Panc1 (cell line): ENCODE results near the gene USP11. TPM values are rescaled to one million over a fixed set of nuclear protein-coding genes. Genes with fewer than 3 reads are reported as not detected.

ENCODE experiments used
- ATAC-seq: fragments of 200-7000 bp; cut with Tn5 transposase; 2 replicates; pipeline ENCODE4 v1.9.1; 2020; ENCODE audit warnings: mild to moderate bottlenecking, moderate library complexity
- BruUV-seq: library from RNA; stranded (reverse); fragments of 400-500 nt; replicated peaks from 2 replicates; lab custom pipeline; 2021; lab: Mats Ljungman, UMichigan
- CTCF ChIA-PET: fragments of 300-600 bp; sonication (Branson Sonifier 250); formaldehyde crosslinking; loops from one replicate; lab custom pipeline; 2022; ENCODE audit warnings: antibody characterized with exemption; lab: Charles Lee
- POLR2A ChIA-PET: fragments of 300-600 bp; sonication (Branson Sonifier 250); formaldehyde crosslinking; loops from one replicate; lab custom pipeline; 2022; ENCODE audit warnings: antibody characterized with exemption; lab: Charles Lee
- DNase-seq: peaks from one replicate; pipeline ENCODE4 v3.0.0-alpha.2; 2010; ENCODE audit warnings: low read depth, low spot score
- H3K27ac ChIP-seq: 2 replicates; pipeline ENCODE4 v1.5.1; 2011; ENCODE audit warnings: mild to moderate bottlenecking, low read length, inconsistent platforms
- H3K27me3 ChIP-seq: fragments of 200-500 bp; sonication (Bioruptor generic); 2 replicates; pipeline ENCODE4 v1.6.0; 2014; ENCODE audit warnings: low read length, inconsistent platforms; ENCODE audit not compliant: control insufficient read depth, insufficient read depth
- H3K36me3 ChIP-seq: fragments of 200-500 bp; sonication (Bioruptor generic); 2 replicates; pipeline ENCODE4 v1.5.1; 2014; ENCODE audit warnings: inconsistent platforms, mild to moderate bottlenecking, low read length, moderate library complexity; ENCODE audit not compliant: control insufficient read depth, insufficient read depth
- H3K4me1 ChIP-seq: 2 replicates; pipeline ENCODE4 v1.5.1; 2011; ENCODE audit warnings: inconsistent platforms, mild to moderate bottlenecking, low read length, moderate library complexity; ENCODE audit not compliant: control insufficient read depth, insufficient read depth
- H3K4me3 ChIP-seq, 2 experiments: 2 replicates each; pipeline ENCODE4 v1.5.1; 2011 to 2012; ENCODE audit warnings: low read depth in 2 of 2, low read length in 2 of 2, mild to moderate bottlenecking in 2 of 2, inconsistent platforms in 1 of 2, moderate library complexity in 1 of 2
- H3K9me3 ChIP-seq: fragments of 200-500 bp; sonication (Bioruptor generic); 2 replicates; pipeline ENCODE4 v1.5.1; 2014; ENCODE audit warnings: low read depth, mild to moderate bottlenecking, inconsistent platforms, low read length, moderate library complexity; ENCODE audit not compliant: control insufficient read depth, insufficient read depth
- POLR2AphosphoS5 ChIP-seq: IDR thresholded peaks from 2 replicates; pipeline ENCODE4 v1.6.1; 2012; ENCODE audit warnings: mild to moderate bottlenecking, low read depth, low read length, moderate library complexity
- REST ChIP-seq, 2 experiments: IDR thresholded peaks; 2 replicates each; pipeline ENCODE4 v1.6.1; 2011 to 2012; ENCODE audit warnings: low read depth in 2 of 2, control low read depth in 1 of 2, low read length in 1 of 2, mild to moderate bottlenecking in 1 of 2, moderate library complexity in 1 of 2; ENCODE audit not compliant: insufficient read depth in 1 of 2
- SIN3A ChIP-seq: IDR thresholded peaks from 2 replicates; pipeline ENCODE4 v1.6.1; 2012; ENCODE audit warnings: low read depth, mild to moderate bottlenecking, low read length, moderate library complexity, borderline replicate concordance; ENCODE audit not compliant: insufficient read depth
- TCF7L2 ChIP-seq: IDR thresholded peaks from 2 replicates; pipeline ENCODE4 v1.6.1; 2011; ENCODE audit warnings: mild to moderate bottlenecking, low read depth, low read length, inconsistent platforms
- in situ Hi-C: cut with HindIII; loops from 2 replicates; pipeline ENCODE4 v1.10.0; 2016; ENCODE audit warnings: low sequenced_read_pairs, low pct_unique_long_range_greater_than_20kb
- intact Hi-C: fragments of 100-400 bp; cut with micrococcal nuclease; formaldehyde crosslinking; loops from one replicate; pipeline ENCODE4 v1.10.0; 2022; ENCODE audit not compliant: unreplicated experiment
- total RNA-seq: library from RNA; stranded (reverse); gene quantifications from one replicate; pipeline ENCODE4 v1.2.1, GENCODE V29; 2021; ENCODE audit not compliant: unreplicated experiment
- TF ChIP-seq, protein P1 (sequence below): fragments of 450-650 bp; IDR thresholded peaks from 2 replicates; pipeline ENCODE4 v1.5.1; 2017; ENCODE audit warnings: mild to moderate bottlenecking

USP11 gene
- total RNA-seq, 1 experiment from 2014 or later: 82.4 TPM

GRCh38 chrX:47244676-47245075, 11.9 kb downstream of the USP11 start:
- intact Hi-C loops (no loop called here), in situ Hi-C loops (no loop called here)
- H3K36me3 ChIP-seq: no peaks in the 10 kb centered on the region; the same call in none of the 2 replicates
- no peaks in the 10 kb centered on the region for H3K4me1 ChIP-seq
- ATAC-seq (no peak), DNase-seq (no peak)
- BruUV-seq: TSS peak; percentile 10
- H3K27ac ChIP-seq: no peak overlapping the region
- CTCF ChIA-PET: no interaction called here
- H3K4me3 ChIP-seq: no peak overlapping the region
- H3K27me3 ChIP-seq: no peaks in the 10 kb centered on the region
- H3K9me3 ChIP-seq: no peaks in the 10 kb centered on the region
- TF ChIP-seq TCF7L2: no peak
- no peak for TF ChIP-seq REST (IDR thresholded peaks at IDR 0.05; ENCODE audit: insufficient read depth in 1 of 2, low read depth in 2 of 2, low read length in 1 of 2)
- TF ChIP-seq SIN3A: no peak
- TF ChIP-seq POLR2AphosphoS5: no peak
- TF ChIP-seq, protein P1, sequence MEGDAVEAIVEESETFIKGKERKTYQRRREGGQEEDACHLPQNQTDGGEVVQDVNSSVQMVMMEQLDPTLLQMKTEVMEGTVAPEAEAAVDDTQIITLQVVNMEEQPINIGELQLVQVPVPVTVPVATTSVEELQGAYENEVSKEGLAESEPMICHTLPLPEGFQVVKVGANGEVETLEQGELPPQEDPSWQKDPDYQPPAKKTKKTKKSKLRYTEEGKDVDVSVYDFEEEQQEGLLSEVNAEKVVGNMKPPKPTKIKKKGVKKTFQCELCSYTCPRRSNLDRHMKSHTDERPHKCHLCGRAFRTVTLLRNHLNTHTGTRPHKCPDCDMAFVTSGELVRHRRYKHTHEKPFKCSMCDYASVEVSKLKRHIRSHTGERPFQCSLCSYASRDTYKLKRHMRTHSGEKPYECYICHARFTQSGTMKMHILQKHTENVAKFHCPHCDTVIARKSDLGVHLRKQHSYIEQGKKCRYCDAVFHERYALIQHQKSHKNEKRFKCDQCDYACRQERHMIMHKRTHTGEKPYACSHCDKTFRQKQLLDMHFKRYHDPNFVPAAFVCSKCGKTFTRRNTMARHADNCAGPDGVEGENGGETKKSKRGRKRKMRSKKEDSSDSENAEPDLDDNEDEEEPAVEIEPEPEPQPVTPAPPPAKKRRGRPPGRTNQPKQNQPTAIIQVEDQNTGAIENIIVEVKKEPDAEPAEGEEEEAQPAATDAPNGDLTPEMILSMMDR: no peak
- POLR2A ChIA-PET: interaction anchor here (0.6 kb wide), 2 partner anchors 58 to 112 kb away, joined by 3 to 4 read pairs; no protein-coding TSS in a partner anchor

- ChIA-PET CTCF (interaction anchor here (0.6 kb wide), 1 partner anchor 37 kb away, joined by 6 read pairs; no protein-coding TSS in a partner anchor), POLR2A (interaction anchor here (0.5 to 0.6 kb wide), 3 partner anchors 58 to 597 kb away, joined by 3 to 4 read pairs (median 4); no protein-coding TSS in a partner anchor)
- DNase-seq (no peak), ATAC-seq (no peak)
- no peak overlapping the region for H3K4me3 ChIP-seq
- in situ Hi-C loops (no loop called here), intact Hi-C loops (no loop called here)
- TF ChIP-seq REST (IDR thresholded peaks at IDR 0.05; ENCODE audit: insufficient read depth in 1 of 2, low read depth in 2 of 2, low read length in 1 of 2) (no peak), POLR2AphosphoS5 (no peak), SIN3A (no peak), TCF7L2 (no peak)
- TF ChIP-seq, protein P1: no peak
- BruUV-seq: no TSS peak
- H3K27me3 ChIP-seq: no peaks in the 10 kb centered on the region
- H3K9me3 ChIP-seq: no peaks in the 10 kb centered on the region
- H3K4me1 ChIP-seq: no peaks in the 10 kb centered on the region
- no peak overlapping the region for H3K27ac ChIP-seq
- no peaks in the 10 kb centered on the region; the same call in none of the 2 replicates for H3K36me3 ChIP-seq
Observed at GRCh38 chrX:47245156-47245555, 12.3 kb downstream of the USP11 start.
